SK-N-SH (cell line): ENCODE measurements around the gene DGKI. TPM values are rescaled to one million over a fixed set of nuclear protein-coding genes. Genes with fewer than 3 reads are reported as not detected.

Source experiments
- CTCF ChIA-PET: fragments of 300-600, 350-600 bp; formaldehyde crosslinking; extraction: SDS; loops from one replicate; lab custom pipeline; 2021; lab: Yijun Ruan, JAX
- POLR2A ChIA-PET: fragments of 350-600 bp; sonication (Branson Sonifier 250); formaldehyde crosslinking; extraction: SDS; loops from one replicate; lab custom pipeline; 2020; ENCODE audit warnings: antibody characterized with exemption, inconsistent platforms; lab: Yijun Ruan, JAX
- DNase-seq: peaks from one replicate; pipeline ENCODE4 v3.0.0; 2012
- H2AFZ ChIP-seq: fragments of 200-600 bp; sonication (generic); 2 replicates; pipeline ENCODE4 v1.8.1; 2016; ENCODE audit warnings: antibody characterized with exemption, mild to moderate bottlenecking, low read depth
- H3F3A ChIP-seq: fragments of 200-600 bp; sonication (generic); replicated peaks from 2 replicates; pipeline ENCODE3; 2016; ENCODE audit warnings: antibody characterized with exemption, mild to moderate bottlenecking; ENCODE audit not compliant: insufficient read depth
- H3K27ac ChIP-seq, 2 experiments: fragments of 200-500 bp in 1 of 2; fragments of 200-600 bp in 1 of 2; sonication (Bioruptor generic) in 1 of 2; sonication (generic), shearing (Covaris generic) in 1 of 2; 2 replicates each; pipeline versions ENCODE4 v1.5.1 to v1.6.1; 2014 to 2016; ENCODE audit warnings: low read depth in 2 of 2, inconsistent platforms in 1 of 2, low read length in 1 of 2, mild to moderate bottlenecking in 1 of 2, mixed read lengths in 1 of 2
- H3K27me3 ChIP-seq: fragments of 200-600 bp; sonication (generic), shearing (Covaris generic); 2 replicates; pipeline ENCODE4 v1.6.1; 2016; ENCODE audit warnings: mixed run types; ENCODE audit not compliant: insufficient read depth
- H3K36me3 ChIP-seq, 2 experiments: fragments of 200-500 bp in 1 of 2; fragments of 200-600 bp in 1 of 2; sonication (Bioruptor generic) in 1 of 2; sonication (generic) in 1 of 2; replicated peaks in 1 of 2; 2 replicates each; pipeline versions ENCODE3 to v1.5.1; 2014 to 2016; ENCODE audit warnings: low read length in 1 of 2, mild to moderate bottlenecking in 1 of 2; ENCODE audit not compliant: insufficient read depth in 2 of 2, control insufficient read depth in 1 of 2
- H3K4me1 ChIP-seq, 2 experiments: fragments of 200-500 bp in 1 of 2; fragments of 200-600 bp in 1 of 2; sonication (Bioruptor generic) in 1 of 2; sonication (generic), shearing (Covaris generic) in 1 of 2; 2 replicates each; pipeline versions ENCODE4 v1.5.1 to v1.6.1; 2014 to 2016; ENCODE audit warnings: low read depth in 1 of 2, low read length in 1 of 2, mixed run types in 1 of 2; ENCODE audit not compliant: insufficient read depth in 2 of 2, control insufficient read depth in 1 of 2
- H3K4me2 ChIP-seq: fragments of 200-600 bp; sonication (generic), shearing (Covaris generic); 2 replicates; pipeline ENCODE4 v1.6.1; 2017; ENCODE audit warnings: mixed run types
- H3K4me3 ChIP-seq, 2 experiments: fragments of 200-500 bp in 1 of 2; fragments of 200-600 bp in 1 of 2; sonication (Bioruptor generic) in 1 of 2; sonication (generic), shearing (Covaris generic) in 1 of 2; 2 replicates each; pipeline versions ENCODE4 v1.5.1 to v1.8.1; 2014 to 2016; ENCODE audit warnings: low read depth in 2 of 2, inconsistent platforms in 1 of 2, low read length in 1 of 2, mild to moderate bottlenecking in 1 of 2, mixed read lengths in 1 of 2, moderate library complexity in 1 of 2
- H3K79me2 ChIP-seq: fragments of 200-600 bp; sonication (generic); 2 replicates; pipeline ENCODE4 v1.8.1; 2017; ENCODE audit warnings: mild to moderate bottlenecking; ENCODE audit not compliant: insufficient read depth
- H3K9ac ChIP-seq: fragments of 200-600 bp; sonication (generic); 2 replicates; pipeline ENCODE4 v1.6.1; 2017; ENCODE audit warnings: mixed run types
- H3K9me2 ChIP-seq: fragments of 200-600 bp; sonication (generic); 2 replicates; pipeline ENCODE4 v1.6.1; 2017; ENCODE audit warnings: mixed run types
- H3K9me3 ChIP-seq: fragments of 200-600 bp; sonication (generic); 2 replicates; pipeline ENCODE4 v1.6.1; 2017; ENCODE audit warnings: mixed run types, mild to moderate bottlenecking, moderate library complexity
- H4K20me1 ChIP-seq: fragments of 200-600 bp; sonication (generic); 2 replicates; pipeline ENCODE4 v1.6.1; 2017; ENCODE audit warnings: mild to moderate bottlenecking, mixed run types; ENCODE audit not compliant: insufficient read depth
- CHD2 ChIP-seq: fragments of 150-350 bp; IDR thresholded peaks from 2 replicates; pipeline ENCODE4 v1.6.1; 2018; ENCODE audit warnings: low read length; ENCODE audit not compliant: partially characterized antibody
- CTCF ChIP-seq: fragments of 200-600 bp; sonication (generic); IDR thresholded peaks from 2 replicates; pipeline ENCODE4 v1.6.1; 2017; ENCODE audit warnings: antibody characterized with exemption, mild to moderate bottlenecking, moderate library complexity
- ELF1 ChIP-seq: IDR thresholded peaks from 2 replicates; pipeline ENCODE4 v1.4.0; 2012
- MXI1 ChIP-seq: IDR thresholded peaks from 2 replicates; pipeline ENCODE4 v1.6.1; 2012; ENCODE audit warnings: mild to moderate bottlenecking, low read depth, low read length, improper control_type of control experiment
- PBX3 ChIP-seq: IDR thresholded peaks from 2 replicates; pipeline ENCODE4; 2012
- POLR2AphosphoS5 ChIP-seq: IDR thresholded peaks from 2 replicates; pipeline ENCODE4 v1.6.1; 2012; ENCODE audit warnings: low read depth, low read length
- RAD21 ChIP-seq: IDR thresholded peaks from 2 replicates; pipeline ENCODE4 v1.6.1; 2012; ENCODE audit warnings: mild to moderate bottlenecking, low read length
- RCOR1 ChIP-seq: fragments of 150-350 bp; IDR thresholded peaks from 2 replicates; pipeline ENCODE4 v1.6.1; 2017; ENCODE audit warnings: antibody characterized with exemption, low read length
- RFX5 ChIP-seq: IDR thresholded peaks from 2 replicates; pipeline ENCODE4 v1.6.1; 2012; ENCODE audit warnings: mild to moderate bottlenecking, improper control_type of control experiment, low read length
- RXRA ChIP-seq: IDR thresholded peaks from 2 replicates; pipeline ENCODE4 v1.4.0; 2012; ENCODE audit warnings: low read depth, mild to moderate bottlenecking, borderline replicate concordance
- SIN3A ChIP-seq: IDR thresholded peaks from 2 replicates; pipeline ENCODE4 v1.6.1; 2012; ENCODE audit warnings: low read depth, mild to moderate bottlenecking, low read length, moderate library complexity, borderline replicate concordance
- SMC3 ChIP-seq: IDR thresholded peaks from 2 replicates; pipeline ENCODE4 v1.6.1; 2012; ENCODE audit warnings: low read depth, low read length, improper control_type of control experiment
- USF1 ChIP-seq: IDR thresholded peaks from 2 replicates; pipeline ENCODE4 v1.4.0; 2012; ENCODE audit warnings: low read depth, borderline replicate concordance
- WGBS: methylation state at CpG from one replicate; pipeline ENCODE4 v1.1.6; 2017; ENCODE audit warnings: low lambda C conversion rate; 5-methylcytosine and 5-hydroxymethylcytosine counted together
- polyA plus RNA-seq, 3 experiments: library from polyadenylated mRNA; depleted of rRNA; stranded (reverse); fragments of >200 nt; gene quantifications; 2 replicates each; pipeline ENCODE4 v1.2.3, GENCODE V29; 2012

DGKI gene
- polyA plus RNA-seq, 1 of the 3 experiments (the other 2 are of a cell fraction), result 1.3 TPM

- H3K4me1 ChIP-seq, result no peaks in the 10 kb centered on the region; a peak in 1 of 4 replicates
- ChIA-PET CTCF (interaction anchor here (0.6 to 11.8 kb wide), 30 partner anchors 9 to 1658 kb away, joined by 3 to 149 read pairs (median 4); no protein-coding TSS in a partner anchor), POLR2A (no interaction called here)
- H3K9me3 ChIP-seq, result no peaks in the 10 kb centered on the region
- no peak overlapping the region for H3K27ac ChIP-seq
- no peak for DNase-seq
- no peak overlapping the region for H2AFZ ChIP-seq
- H3K9me2 ChIP-seq, result no peaks in the 10 kb centered on the region
- H4K20me1 ChIP-seq, result no peaks in the 10 kb centered on the region
- 83% methylated on average over 6 of the region's 6 CpGs for WGBS
- peaks cover 0 to 3% of the 10 kb centered on the region in 2 experiments for H3K36me3 ChIP-seq
- TF ChIP-seq RFX5, result no peak
- TF ChIP-seq CTCF, result no peak
- no peak for TF ChIP-seq RXRA
- TF ChIP-seq MXI1, result no peak
- TF ChIP-seq CHD2, result no peak
- no peak for TF ChIP-seq SMC3
- H3F3A ChIP-seq, result no peaks in the 10 kb centered on the region
- no peaks in the 10 kb centered on the region for H3K27me3 ChIP-seq
- H3K4me3 ChIP-seq, result no peak overlapping the region
- no peak overlapping the region for H3K9ac ChIP-seq
- no peak overlapping the region for H3K4me2 ChIP-seq
- H3K79me2 ChIP-seq, result no peaks in the 10 kb centered on the region
These were observed 392.0 kb downstream of the DGKI start for GRCh38 chr7:137454767-137455166.

GRCh38 chr7:137454246-137454724 lies 392.5 kb downstream of the DGKI start:
- no peak overlapping the region for H3K4me3 ChIP-seq
- no peaks in the 10 kb centered on the region for H3K79me2 ChIP-seq
- H3K36me3 ChIP-seq, result peaks cover 0 to 3% of the 10 kb centered on the region in 2 experiments
- no peaks in the 10 kb centered on the region for H3K9me2 ChIP-seq
- no peak overlapping the region for H3K9ac ChIP-seq
- CTCF ChIA-PET, result interaction anchor here (0.6 to 11.8 kb wide), 30 partner anchors 8 to 1460 kb away, joined by 3 to 149 read pairs (median 4); no protein-coding TSS in a partner anchor
- POLR2A ChIA-PET, result no interaction called here
- WGBS, result 5% methylated on average over 5 of the region's 5 CpGs
- H4K20me1 ChIP-seq, result no peaks in the 10 kb centered on the region
- H3K4me2 ChIP-seq, result no peak overlapping the region
- TF ChIP-seq RCOR1 (no peak), RAD21 (peak; percentile 94), SMC3 (peak; percentile 77), POLR2AphosphoS5 (no peak), ELF1 (no peak), PBX3 (no peak), RFX5 (no peak), CTCF (peak; percentile 96), SIN3A (no peak), USF1 (no peak)
- no peaks in the 10 kb centered on the region; a peak in 1 of 4 replicates for H3K4me1 ChIP-seq
- no peak overlapping the region for H3K27ac ChIP-seq
- H3K9me3 ChIP-seq, result no peaks in the 10 kb centered on the region
- no peaks in the 10 kb centered on the region for H3K27me3 ChIP-seq
- no peak overlapping the region for H2AFZ ChIP-seq
- peak; percentile 57 for DNase-seq
- no peaks in the 10 kb centered on the region for H3F3A ChIP-seq
